ENCODE measurements around the gene SCAANT1. TPM values are rescaled to one million over a fixed set of nuclear protein-coding genes. Genes with fewer than 3 reads are reported as not detected.

SCAANT1 gene
- total RNA-seq, 1 experiment from 2014 or later, result not detected

DNA sequence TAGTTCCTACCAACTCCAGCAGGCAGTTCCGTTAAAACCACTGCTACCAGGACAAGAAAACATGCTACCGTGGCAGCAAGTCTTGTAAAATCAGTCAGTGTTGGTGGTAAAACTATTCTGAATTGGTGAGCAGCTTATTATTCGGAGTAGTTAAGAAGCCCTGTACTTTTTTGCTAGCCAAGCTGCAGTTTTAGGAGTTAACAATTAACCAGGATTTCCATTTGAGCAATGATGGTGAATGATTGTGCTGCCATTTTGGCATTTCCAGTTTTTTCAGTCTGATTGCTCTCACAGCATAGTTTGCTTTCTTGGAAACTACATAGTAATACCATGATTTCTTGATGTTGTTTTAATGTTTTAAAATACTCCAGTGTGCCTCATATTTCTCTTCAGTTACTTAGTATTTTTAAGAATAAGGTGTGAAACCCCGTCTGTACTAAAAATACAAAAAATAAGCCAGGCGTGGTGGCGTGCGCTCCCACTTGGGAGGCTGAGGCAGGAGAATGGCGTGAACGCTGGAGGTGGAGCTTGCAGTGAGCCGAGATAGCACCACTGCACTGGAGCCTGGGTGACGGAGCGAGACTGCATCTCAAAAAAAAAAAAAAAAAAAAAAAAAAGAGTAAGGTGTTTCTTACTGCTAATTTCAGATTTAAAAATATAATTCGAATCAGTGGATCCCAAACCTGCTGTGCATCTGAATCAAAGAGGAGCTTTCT lies 43.8 kb upstream of the SCAANT1 start:
- no peak overlapping the region for H3K56ac ChIP-seq (ENCODE audit: insufficient read length, low read depth, low read length)
- H3K23ac ChIP-seq (ENCODE audit: insufficient read length, low read depth, low read length), result no peak overlapping the region
- H3K14ac ChIP-seq (ENCODE audit: insufficient read depth, low read length), result no peak overlapping the region
- no peaks in the 10 kb centered on the region for H3K79me1 ChIP-seq (ENCODE audit: insufficient read depth, low read depth, low read length, poor library complexity, severe bottlenecking)
- Mint-ChIP-seq H3K4me1 (peaks cover 32 to 52% of the 10 kb centered on the region in 2 experiments), H3K9me3 (no peaks in the 10 kb centered on the region), H3K4me3 (no peak overlapping the region), H3K27me3 (ENCODE audit: low read depth) (no peaks in the 10 kb centered on the region), H3K36me3 (ENCODE audit: insufficient read depth in 1 of 3, low read depth in 3 of 3) (peaks cover 0 to 7% (median 5%) of the 10 kb centered on the region in 3 experiments; a peak in 3 of 7 replicates), H3K27ac (peak overlapping the region in 1 of 3 experiments; percentile 6; a peak in 1 of 7 replicates)
- H2BK20ac ChIP-seq (ENCODE audit: low read depth, low read length, poor library complexity, severe bottlenecking), result no peak overlapping the region
- H3T11ph ChIP-seq (ENCODE audit: low read length), result no peak overlapping the region
- H2AK5ac ChIP-seq (ENCODE audit: insufficient read length, low read length), result no peak overlapping the region
- H3K27ac ChIP-seq (ENCODE audit: insufficient read length, low read depth, low read length), result no peak overlapping the region
- H4K5ac ChIP-seq (ENCODE audit: insufficient read length, low read depth, low read length), result no peak overlapping the region
- H2BK12ac ChIP-seq (ENCODE audit: insufficient read length, low read depth, low read length), result no peak overlapping the region
- no peak overlapping the region for H2BK5ac ChIP-seq (ENCODE audit: insufficient read length, low read length)
- H3K4ac ChIP-seq (ENCODE audit: low read depth, low read length), result no peak overlapping the region
- WGBS (ENCODE audit: extremely low coverage, insufficient read length, low lambda C conversion rate), result no CpG with 5 or more reads among the region's 13 CpGs
- no peak overlapping the region for H4K91ac ChIP-seq (ENCODE audit: insufficient read length, low read depth, low read length)
- no peaks in the 10 kb centered on the region for H4K20me1 ChIP-seq (ENCODE audit: control insufficient read depth, insufficient read depth, insufficient read length)
- no peaks in the 10 kb centered on the region for H3K9me3 ChIP-seq (ENCODE audit: control insufficient read depth, low read depth, low read length)
- no peak for DNase-seq
- H2BK120ac ChIP-seq (ENCODE audit: low read depth, low read length, poor library complexity, severe bottlenecking), result no peak overlapping the region
- H3K9ac ChIP-seq (ENCODE audit: extremely low read depth, insufficient read length, low read length), result no peak overlapping the region
- no peaks in the 10 kb centered on the region for H3K27me3 ChIP-seq (ENCODE audit: insufficient read depth, low read length)
- TF ChIP-seq, protein P1, sequence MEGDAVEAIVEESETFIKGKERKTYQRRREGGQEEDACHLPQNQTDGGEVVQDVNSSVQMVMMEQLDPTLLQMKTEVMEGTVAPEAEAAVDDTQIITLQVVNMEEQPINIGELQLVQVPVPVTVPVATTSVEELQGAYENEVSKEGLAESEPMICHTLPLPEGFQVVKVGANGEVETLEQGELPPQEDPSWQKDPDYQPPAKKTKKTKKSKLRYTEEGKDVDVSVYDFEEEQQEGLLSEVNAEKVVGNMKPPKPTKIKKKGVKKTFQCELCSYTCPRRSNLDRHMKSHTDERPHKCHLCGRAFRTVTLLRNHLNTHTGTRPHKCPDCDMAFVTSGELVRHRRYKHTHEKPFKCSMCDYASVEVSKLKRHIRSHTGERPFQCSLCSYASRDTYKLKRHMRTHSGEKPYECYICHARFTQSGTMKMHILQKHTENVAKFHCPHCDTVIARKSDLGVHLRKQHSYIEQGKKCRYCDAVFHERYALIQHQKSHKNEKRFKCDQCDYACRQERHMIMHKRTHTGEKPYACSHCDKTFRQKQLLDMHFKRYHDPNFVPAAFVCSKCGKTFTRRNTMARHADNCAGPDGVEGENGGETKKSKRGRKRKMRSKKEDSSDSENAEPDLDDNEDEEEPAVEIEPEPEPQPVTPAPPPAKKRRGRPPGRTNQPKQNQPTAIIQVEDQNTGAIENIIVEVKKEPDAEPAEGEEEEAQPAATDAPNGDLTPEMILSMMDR (conservative IDR thresholded peaks at IDR 0.05), result no peak
- no peak overlapping the region for H3K18ac ChIP-seq (ENCODE audit: insufficient read length, low read depth, low read length)
- H3K4me2 ChIP-seq (ENCODE audit: insufficient read depth, insufficient read length, low read length), result no peak overlapping the region
- H3K79me2 ChIP-seq (ENCODE audit: insufficient read depth, low read length), result no peaks in the 10 kb centered on the region
- H3K23me2 ChIP-seq (ENCODE audit: insufficient read length, low read depth, low read length, poor library complexity, severe bottlenecking), result no peaks in the 10 kb centered on the region
- H2AFZ ChIP-seq (ENCODE audit: low read length), result no peak overlapping the region
- H3K4me1 ChIP-seq (ENCODE audit: insufficient read depth, low read length), result peaks cover 8% of the 10 kb centered on the region
- H2BK15ac ChIP-seq (ENCODE audit: low read depth, low read length), result no peak overlapping the region
- H4K8ac ChIP-seq (replicated peaks; ENCODE audit: insufficient read length, low read depth, low read length), result no peak overlapping the region

Data from H9 (cell line).